GM18508 (cell line): ENCODE measurements around the gene PHKG2.

Experiments
- ATAC-seq: cut with Tn5 transposase; IDR thresholded peaks from one replicate; pipeline ENCODE4 v1.9.1; 2021; ENCODE audit warnings: moderate number of reproducible peaks; ENCODE audit not compliant: insufficient read depth, unreplicated experiment

PHKG2 gene

DNA sequence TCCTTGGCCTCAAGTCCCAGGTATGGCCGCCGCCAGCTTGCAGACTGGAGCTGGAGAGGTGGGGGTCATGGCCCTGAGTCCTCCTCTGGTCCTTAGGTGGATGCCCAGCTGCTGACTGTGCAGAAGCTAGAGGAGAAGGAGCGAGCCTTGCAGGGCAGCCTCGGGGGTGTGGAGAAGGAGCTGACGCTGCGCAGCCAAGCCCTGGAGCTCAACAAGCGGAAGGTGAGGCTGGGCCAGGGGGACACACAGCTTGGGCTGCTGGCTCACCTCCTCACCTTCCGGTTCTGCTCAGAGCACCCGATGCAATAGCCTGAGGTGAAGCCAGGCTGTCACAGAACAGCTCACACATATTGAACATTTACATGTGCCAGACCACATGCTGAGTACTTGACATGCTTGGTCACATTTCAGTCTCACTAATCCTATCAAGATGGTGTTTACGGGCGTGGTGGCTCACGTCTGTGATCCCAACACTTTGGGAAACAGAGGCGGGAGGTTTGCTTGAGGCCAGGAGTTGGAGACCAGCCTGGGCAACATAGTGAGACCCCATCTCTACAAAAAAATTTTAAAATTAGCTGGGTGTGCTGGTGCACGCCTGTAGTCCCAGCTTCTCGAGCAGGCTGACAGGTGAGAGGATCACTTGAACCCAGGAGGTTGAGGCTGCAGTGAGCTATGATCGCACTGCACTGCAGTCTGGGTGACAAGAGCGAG, 21.3 kb downstream of the PHKG2 start:
- ATAC-seq: no peak

GRCh38 chr16:30771726-30772125, 23.5 kb downstream of the PHKG2 start:
- no peak for ATAC-seq

DNA sequence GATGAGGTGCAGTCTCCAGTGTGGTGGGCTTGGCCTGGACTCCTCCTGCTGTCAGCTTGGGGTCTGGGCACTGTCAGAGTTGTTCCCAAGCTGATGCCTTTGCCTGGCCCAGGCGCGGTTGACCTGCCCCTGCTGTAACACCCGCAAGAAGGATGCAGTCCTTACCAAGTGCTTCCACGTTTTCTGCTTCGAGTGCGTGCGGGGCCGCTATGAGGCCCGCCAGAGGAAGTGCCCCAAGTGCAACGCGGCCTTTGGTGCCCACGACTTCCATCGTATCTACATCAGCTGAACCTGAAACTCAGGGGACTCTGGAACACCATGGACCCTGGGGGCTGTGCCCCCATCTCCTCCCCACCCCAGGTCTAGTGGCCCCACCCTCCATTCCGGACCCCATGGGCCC, 25.6 kb downstream of the PHKG2 start:
- no peak for ATAC-seq

DNA sequence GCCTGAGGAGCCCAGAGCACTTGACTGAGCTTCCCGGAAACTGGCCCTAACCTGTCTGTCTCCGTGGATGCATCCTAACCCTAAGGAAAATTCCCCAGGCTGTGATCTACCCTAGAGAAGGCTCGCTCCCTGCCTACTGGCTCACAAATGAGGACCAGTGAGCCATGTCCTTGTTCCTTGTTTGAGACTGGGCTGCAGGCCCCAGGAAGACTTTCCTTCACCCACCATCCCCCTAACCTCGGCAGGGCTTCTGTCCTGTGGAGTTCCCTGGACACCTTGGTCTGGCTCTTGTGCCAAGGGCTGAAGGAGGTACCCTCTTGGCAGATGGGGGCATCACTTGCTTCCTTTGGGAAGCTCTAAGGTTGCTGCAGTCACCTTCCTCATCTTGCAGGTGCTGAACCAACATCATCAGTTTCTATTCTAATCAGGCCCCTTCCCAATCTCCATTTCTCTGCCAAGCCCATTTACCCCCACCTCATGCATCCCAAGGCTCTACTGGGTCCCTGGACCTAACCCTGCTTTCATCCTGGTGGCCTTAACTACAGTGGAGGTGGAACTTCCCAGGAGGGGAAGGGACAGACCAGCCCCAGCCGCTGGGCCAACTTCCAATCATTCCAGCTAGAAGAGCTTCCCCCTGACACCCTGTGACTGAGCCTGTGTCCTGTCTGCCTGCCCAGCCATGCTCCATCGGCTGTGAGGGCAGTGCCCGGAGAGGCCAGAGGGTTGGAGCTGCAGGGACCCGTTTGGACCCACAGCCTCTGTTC, 26.3 kb downstream of the PHKG2 start:
- ATAC-seq: no peak

- no peak for ATAC-seq
Measured at GRCh38 chr16:30775131-30775391, 26.8 kb downstream of the PHKG2 start.

DNA sequence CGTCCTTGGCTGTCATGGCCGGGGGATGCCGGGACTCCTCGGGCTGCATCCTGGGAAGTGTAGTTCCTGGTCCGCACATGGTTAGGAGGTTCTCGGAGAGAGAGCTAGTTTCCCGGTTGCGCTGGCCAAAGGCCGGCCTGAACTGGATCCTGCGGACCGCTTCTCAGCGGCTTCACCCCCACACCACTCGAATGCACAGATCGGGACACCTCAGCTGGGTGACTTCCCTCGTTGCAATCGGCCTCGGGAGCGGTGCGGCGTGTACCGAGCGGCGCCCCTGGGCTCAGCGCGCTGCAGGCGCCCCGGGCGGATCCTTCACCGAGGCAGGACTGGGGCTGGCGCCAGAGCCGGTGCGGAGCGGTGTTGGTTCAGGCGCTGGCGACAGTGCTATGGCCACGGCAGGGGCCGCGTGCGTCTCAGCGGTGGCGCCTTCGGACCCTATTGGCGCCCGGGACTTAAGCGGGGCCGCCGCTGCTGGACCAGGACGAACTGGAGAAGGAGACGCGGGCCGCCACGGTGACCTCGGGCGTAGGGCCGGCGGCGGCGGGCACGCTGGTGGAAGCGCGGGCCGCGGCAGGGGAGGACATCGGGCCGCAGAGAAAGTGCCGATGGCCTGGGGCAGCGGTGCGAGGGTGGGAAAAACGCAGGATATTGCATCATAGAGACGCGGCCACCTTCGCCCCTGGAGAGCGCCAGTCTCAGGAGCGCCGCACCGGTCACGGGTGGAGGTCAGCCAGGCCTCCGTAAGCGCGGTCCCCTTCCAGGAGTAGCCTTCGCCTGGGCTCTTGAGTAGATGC, 27.4 kb downstream of the PHKG2 start:
- ATAC-seq: peak; percentile 46

- no peak for ATAC-seq
Measured at GRCh38 chr16:30777591-30778297, 29.5 kb downstream of the PHKG2 start.

DNA sequence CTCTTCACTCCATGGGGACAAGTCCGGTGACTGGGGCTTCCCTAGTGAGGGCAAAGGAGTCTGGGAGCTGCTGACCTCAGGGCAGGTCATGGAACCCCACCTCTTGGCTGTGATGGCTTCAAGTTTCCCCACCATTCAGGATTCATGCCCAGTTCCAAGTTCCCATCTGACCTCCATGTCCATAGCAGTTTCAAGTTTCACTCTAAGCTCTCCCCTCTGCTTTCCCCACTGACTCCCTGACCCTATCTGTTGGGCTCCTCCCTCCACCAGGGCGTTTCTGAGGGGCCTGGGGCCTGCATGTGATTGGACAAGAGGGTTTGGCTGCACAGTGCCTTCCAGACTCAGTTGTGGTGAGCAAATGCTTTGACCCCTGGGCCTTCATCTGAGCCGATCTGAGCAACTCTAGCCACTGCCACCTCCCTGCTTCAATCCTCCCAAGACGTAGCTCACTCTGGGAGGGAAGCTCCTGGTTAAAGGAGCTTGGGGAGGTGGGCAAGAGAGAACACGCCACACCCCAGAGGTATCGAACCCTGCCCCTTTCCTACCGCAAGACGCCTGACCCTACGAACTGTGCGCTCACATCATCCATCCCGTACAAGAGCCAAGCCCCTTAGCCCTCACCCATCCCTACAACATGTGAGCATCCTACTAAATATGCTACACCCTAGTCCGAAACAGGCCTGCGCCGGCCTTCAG, 30.5 kb downstream of the PHKG2 start:
- no peak for ATAC-seq

- no peak for ATAC-seq
Measured at GRCh38 chr16:30779596-30779995, 31.4 kb downstream of the PHKG2 start.

GRCh38 chr16:30780021-30780420, 31.8 kb downstream of the PHKG2 start:
- no peak for ATAC-seq

- no peak for ATAC-seq
Measured at GRCh38 chr16:30780549-30780948, 32.3 kb downstream of the PHKG2 start.

- ATAC-seq: no peak
Measured at GRCh38 chr16:30782486-30783279, 34.5 kb downstream of the PHKG2 start.

- ATAC-seq: no peak
Measured at GRCh38 chr16:30783280-30784109, 35.3 kb downstream of the PHKG2 start.

DNA sequence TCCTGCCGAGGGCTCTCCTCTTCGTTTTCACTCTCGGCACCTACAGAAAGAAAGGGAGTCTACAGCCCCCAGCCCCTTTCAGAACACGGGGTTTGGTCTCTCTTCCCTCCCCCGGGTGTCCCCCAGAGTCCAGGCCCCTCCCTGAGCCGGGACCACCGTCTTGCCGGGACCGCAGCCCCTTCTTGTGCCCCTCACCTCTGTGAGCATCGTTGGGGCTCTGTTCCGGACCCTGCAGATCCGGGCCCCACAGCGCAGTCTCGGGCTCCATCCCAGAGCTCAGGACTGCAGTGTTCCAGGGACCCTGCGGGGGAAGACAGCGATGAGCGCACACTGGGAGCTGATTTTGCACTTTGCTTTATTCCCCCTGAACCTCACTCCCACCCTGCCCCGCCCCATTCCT, 36.0 kb downstream of the PHKG2 start:
- ATAC-seq: no peak

DNA sequence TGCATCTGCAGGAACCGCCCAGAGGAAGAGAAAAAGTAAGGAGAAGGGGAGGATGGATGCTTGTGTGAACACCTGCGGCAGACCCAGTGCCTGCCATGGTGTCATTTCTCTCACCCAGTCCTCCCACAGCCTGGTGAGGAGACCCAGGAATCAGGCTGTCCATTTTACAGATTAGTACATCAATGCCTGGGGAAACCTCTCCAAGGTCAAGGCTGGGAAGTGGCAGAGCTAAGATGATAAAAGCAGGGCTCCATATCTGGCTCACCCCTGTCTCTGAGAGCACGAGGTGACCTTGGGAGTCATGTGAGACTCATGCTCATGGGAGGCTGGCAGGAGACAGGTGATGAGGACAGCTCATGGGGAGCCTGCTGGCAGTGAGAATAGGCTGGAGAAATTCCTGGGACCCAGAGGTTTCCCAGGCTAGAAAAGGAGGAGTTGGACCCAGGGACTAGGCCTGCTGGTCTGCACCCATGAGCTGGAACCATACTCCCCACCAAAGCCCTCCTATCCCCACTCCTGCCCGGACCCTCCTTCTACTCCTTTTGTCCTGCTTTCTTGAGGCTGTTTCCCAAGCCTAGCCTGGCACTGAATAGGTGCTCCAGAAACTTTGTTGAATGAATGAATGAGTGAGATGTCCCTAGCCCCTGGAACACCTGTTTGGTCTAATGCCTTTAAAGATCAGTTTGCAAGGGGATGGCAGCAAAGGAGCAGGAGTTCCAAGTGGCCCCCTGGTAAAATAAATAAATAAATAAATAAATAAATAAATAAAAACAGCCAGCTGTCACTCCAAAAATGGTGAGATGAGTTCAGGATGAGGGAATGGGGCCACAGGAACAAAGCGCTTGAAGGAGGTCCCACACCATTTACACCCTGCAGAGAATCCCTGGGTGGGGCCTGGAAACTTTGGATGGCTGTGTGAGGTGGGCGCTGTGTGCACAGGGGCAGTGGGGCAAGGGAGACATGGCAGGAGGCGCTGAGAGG, 37.2 kb downstream of the PHKG2 start:
- ATAC-seq: no peak

GRCh38 chr16:30786115-30786935, 38.1 kb downstream of the PHKG2 start:
- ATAC-seq: no peak
